BLaER1 (cell line): ENCODE measurements around the gene GLIS1.

Experiments
- H3K27ac ChIP-seq: shearing (Covaris generic); formaldehyde crosslinking; 2 replicates; pipeline ENCODE4 v1.8.1; 2022
- H3K27me3 ChIP-seq: shearing (Covaris generic); formaldehyde crosslinking; 2 replicates; pipeline ENCODE4 v1.8.1; 2022
- H3K36me3 ChIP-seq: shearing (Covaris generic); formaldehyde crosslinking; 2 replicates; pipeline ENCODE4 v1.8.1; 2022
- H3K4me1 ChIP-seq: shearing (Covaris generic); formaldehyde crosslinking; 2 replicates; pipeline ENCODE4 v1.8.1; 2022
- H3K4me2 ChIP-seq: shearing (Covaris generic); formaldehyde crosslinking; 2 replicates; pipeline ENCODE4 v1.8.1; 2022
- H3K4me3 ChIP-seq: shearing (Covaris generic); formaldehyde crosslinking; 2 replicates; pipeline ENCODE4 v1.8.1; 2022
- H3K9ac ChIP-seq: shearing (Covaris generic); formaldehyde crosslinking; 2 replicates; pipeline ENCODE4 v1.8.1; 2022
- H3K9me3 ChIP-seq: shearing (Covaris generic); formaldehyde crosslinking; 2 replicates; pipeline ENCODE4 v1.8.1; 2022
- H4K20me1 ChIP-seq: shearing (Covaris generic); formaldehyde crosslinking; 2 replicates; pipeline ENCODE4 v1.8.1; 2022
- Cebpa-rat ChIP-seq: shearing (Covaris generic); IDR thresholded peaks from 2 replicates; pipeline ENCODE4 v1.8.1; 2022

The GLIS1 gene

GRCh38 chr1:53510215-53510614, 228.7 kb downstream of the GLIS1 start:
- H3K27me3 ChIP-seq = no peaks in the 10 kb centered on the region
- H3K4me2 ChIP-seq = no peak overlapping the region
- H4K20me1 ChIP-seq = no peaks in the 10 kb centered on the region
- no peaks in the 10 kb centered on the region for H3K9me3 ChIP-seq
- H3K27ac ChIP-seq = no peak overlapping the region
- no peak overlapping the region for H3K9ac ChIP-seq
- TF ChIP-seq Cebpa-rat = no peak
- no peaks in the 10 kb centered on the region for H3K36me3 ChIP-seq
- H3K4me1 ChIP-seq = peaks cover 35% of the 10 kb centered on the region
- H3K4me3 ChIP-seq = no peak overlapping the region

DNA sequence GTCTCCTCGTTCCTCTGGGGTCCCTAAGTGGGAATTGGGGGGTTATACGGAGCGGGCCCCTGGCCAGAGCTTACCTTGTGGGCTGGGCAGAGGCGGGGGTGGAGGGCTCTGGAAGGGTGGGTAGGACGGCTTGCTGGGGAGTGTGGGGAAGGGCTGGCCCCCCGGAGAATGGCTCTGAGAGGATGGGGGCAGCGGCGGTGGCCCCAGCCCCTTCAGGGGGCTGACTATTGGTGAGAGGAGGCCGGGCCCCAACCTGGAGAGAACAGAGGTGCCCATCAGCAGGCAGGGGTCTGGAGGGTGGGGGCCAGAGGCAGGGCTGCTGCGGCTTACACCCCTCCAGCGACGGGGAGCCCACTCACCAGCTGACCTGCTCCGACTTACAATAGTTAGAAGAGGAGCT, 229.2 kb downstream of the GLIS1 start:
- TF ChIP-seq Cebpa-rat = no peak
- H3K4me2 ChIP-seq = no peak overlapping the region
- H3K27ac ChIP-seq = no peak overlapping the region
- H3K4me3 ChIP-seq = no peak overlapping the region
- H3K9me3 ChIP-seq = no peaks in the 10 kb centered on the region
- H3K27me3 ChIP-seq = no peaks in the 10 kb centered on the region
- no peak overlapping the region for H3K9ac ChIP-seq
- H4K20me1 ChIP-seq = no peaks in the 10 kb centered on the region
- peaks cover 35% of the 10 kb centered on the region for H3K4me1 ChIP-seq
- H3K36me3 ChIP-seq = no peaks in the 10 kb centered on the region

DNA sequence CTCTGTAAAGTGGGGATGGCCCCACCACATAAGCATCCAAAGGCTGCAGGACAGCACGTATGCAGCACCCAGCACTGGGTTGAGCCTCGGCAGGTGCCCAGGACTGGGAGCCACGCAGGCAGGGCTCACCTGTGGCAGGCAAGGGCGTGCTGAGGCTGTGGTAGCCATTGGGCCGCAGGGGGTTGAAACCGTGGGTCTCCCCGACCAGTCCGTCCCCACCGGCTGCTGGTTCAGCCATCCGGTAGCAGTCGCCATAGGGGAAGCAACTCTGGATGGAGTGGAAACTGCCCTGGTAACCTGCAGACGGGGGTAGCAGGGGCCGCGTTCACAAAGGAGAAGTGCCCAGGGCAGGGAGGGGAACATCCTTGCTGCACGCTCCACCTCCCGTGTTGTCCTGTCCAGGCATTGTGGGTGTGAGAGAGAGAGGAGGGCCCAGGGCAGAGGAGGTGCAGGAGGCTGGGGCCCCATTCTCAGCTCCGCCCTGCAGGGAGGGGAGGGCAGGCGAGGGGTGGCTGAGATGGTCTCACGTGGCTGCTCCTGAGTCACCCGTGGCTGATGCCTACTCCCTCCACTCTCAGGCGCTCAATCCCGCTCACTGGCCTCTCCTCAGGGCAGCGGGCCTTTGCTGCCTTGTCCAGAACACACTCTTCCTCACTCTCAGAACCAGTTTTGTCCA, 229.8 kb downstream of the GLIS1 start:
- H3K27me3 ChIP-seq = no peaks in the 10 kb centered on the region
- no peak overlapping the region for H3K9ac ChIP-seq
- peaks cover 35% of the 10 kb centered on the region for H3K4me1 ChIP-seq
- H4K20me1 ChIP-seq = no peaks in the 10 kb centered on the region
- H3K4me2 ChIP-seq = peak overlapping the region; percentile 24; the same call in 1 of the 2 replicates
- H3K27ac ChIP-seq = no peak overlapping the region
- no peaks in the 10 kb centered on the region for H3K36me3 ChIP-seq
- H3K9me3 ChIP-seq = no peaks in the 10 kb centered on the region
- no peak overlapping the region for H3K4me3 ChIP-seq
- TF ChIP-seq Cebpa-rat = no peak

- Histone ChIP-seq H3K4me1 (peaks cover 34% of the 10 kb centered on the region), H3K27me3 (no peaks in the 10 kb centered on the region), H3K36me3 (no peaks in the 10 kb centered on the region), H3K9me3 (no peaks in the 10 kb centered on the region), H3K4me3 (no peak overlapping the region), H4K20me1 (no peaks in the 10 kb centered on the region), H3K9ac (no peak overlapping the region), H3K27ac (no peak overlapping the region), H3K4me2 (no peak overlapping the region)
- no peak for TF ChIP-seq Cebpa-rat
These were observed 230.6 kb downstream of the GLIS1 start for GRCh38 chr1:53508056-53508990.

DNA sequence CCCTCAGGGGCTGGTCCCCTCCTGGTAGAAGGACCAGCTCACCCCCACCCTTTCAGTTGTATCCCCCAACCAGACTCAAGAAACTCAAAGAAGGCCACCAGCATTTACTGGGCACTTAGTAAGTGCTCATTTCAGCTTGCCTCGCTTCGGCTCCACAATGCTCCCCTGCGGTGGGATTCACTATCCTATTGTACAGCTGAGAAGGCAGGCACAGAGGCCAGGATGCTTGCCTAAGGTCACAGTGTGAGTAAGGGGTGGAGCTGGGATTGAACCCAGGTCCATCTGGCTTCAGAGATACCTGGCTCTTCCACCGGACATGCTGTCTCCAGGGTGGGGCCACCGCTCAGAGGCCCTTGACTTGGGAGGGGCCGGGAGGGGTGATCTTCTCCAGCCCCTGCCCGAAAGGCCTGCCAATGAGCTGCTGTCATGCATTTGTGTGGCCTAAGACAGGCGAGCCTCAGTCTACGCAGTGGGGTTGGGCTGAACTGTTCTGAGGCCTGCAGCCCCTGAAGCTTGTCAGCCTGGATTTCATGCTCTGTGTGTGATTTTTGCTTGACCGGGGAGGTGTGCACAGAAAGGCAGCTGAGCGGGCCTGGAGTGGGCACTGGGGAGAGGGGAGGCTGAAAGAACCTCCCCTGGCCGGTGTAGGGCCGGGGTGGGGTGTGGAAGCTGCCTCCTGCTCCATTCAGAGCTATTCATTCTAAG, 231.7 kb downstream of the GLIS1 start:
- Histone ChIP-seq H3K27ac (no peak overlapping the region), H4K20me1 (no peaks in the 10 kb centered on the region), H3K9ac (no peak overlapping the region)

GRCh38 chr1:53506355-53507050, 232.5 kb downstream of the GLIS1 start:
- peaks cover 17% of the 10 kb centered on the region for H3K4me1 ChIP-seq
- H3K9me3 ChIP-seq = no peaks in the 10 kb centered on the region
- H3K4me2 ChIP-seq = no peak overlapping the region
- no peaks in the 10 kb centered on the region for H3K36me3 ChIP-seq
- H3K9ac ChIP-seq = no peak overlapping the region
- no peaks in the 10 kb centered on the region for H4K20me1 ChIP-seq
- H3K27me3 ChIP-seq = no peaks in the 10 kb centered on the region
- TF ChIP-seq Cebpa-rat = no peak
- H3K4me3 ChIP-seq = no peak overlapping the region
- no peak overlapping the region for H3K27ac ChIP-seq

More for the DNA sequence above, 231.7 kb downstream of the GLIS1 start:
- no peaks in the 10 kb centered on the region for H3K9me3 ChIP-seq
- no peak for TF ChIP-seq Cebpa-rat
- H3K27me3 ChIP-seq = no peaks in the 10 kb centered on the region
- H3K36me3 ChIP-seq = no peaks in the 10 kb centered on the region
- peaks cover 23% of the 10 kb centered on the region for H3K4me1 ChIP-seq
- no peak overlapping the region for H3K4me3 ChIP-seq
- H3K4me2 ChIP-seq = no peak overlapping the region

- no peak overlapping the region for H3K27ac ChIP-seq
- no peaks in the 10 kb centered on the region for H4K20me1 ChIP-seq
- TF ChIP-seq Cebpa-rat = no peak
- H3K27me3 ChIP-seq = no peaks in the 10 kb centered on the region
- no peaks in the 10 kb centered on the region for H3K9me3 ChIP-seq
- H3K4me1 ChIP-seq = peaks cover 17% of the 10 kb centered on the region
- no peak overlapping the region for H3K4me3 ChIP-seq
- no peaks in the 10 kb centered on the region for H3K36me3 ChIP-seq
- H3K4me2 ChIP-seq = no peak overlapping the region
- H3K9ac ChIP-seq = no peak overlapping the region
These were observed 233.1 kb downstream of the GLIS1 start for GRCh38 chr1:53505891-53506290.

GRCh38 chr1:53505401-53505800, 233.6 kb downstream of the GLIS1 start:
- Histone ChIP-seq H3K27ac (no peak overlapping the region), H3K4me2 (no peak overlapping the region), H3K4me3 (no peak overlapping the region), H3K36me3 (no peaks in the 10 kb centered on the region), H3K27me3 (no peaks in the 10 kb centered on the region), H4K20me1 (no peaks in the 10 kb centered on the region), H3K4me1 (peaks cover 20% of the 10 kb centered on the region), H3K9me3 (no peaks in the 10 kb centered on the region), H3K9ac (no peak overlapping the region)
- TF ChIP-seq Cebpa-rat = no peak

DNA sequence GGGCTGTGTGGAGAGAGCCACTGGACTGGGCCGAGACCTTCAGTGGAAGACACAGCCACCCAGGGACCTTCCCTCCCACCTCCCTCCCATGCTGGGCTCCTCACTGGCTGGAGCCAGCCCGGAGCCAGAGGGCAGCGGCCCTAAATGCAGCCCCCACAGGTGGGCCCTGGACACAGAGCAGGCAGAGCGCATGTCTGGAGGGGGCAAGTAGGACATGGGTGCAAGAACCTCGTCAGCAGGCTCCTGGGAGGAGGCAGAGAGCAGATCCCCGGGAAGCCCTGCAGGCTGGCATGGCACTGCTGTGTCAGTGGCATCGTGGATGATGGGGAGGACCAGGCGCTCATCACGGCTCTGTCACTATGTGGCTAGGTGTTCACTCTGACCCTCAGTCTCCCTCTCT, 234.1 kb downstream of the GLIS1 start:
- H3K4me3 ChIP-seq = no peak overlapping the region
- no peaks in the 10 kb centered on the region for H3K9me3 ChIP-seq

More for the DNA sequence above, 234.1 kb downstream of the GLIS1 start:
- Histone ChIP-seq H3K27me3 (no peaks in the 10 kb centered on the region), H3K27ac (no peak overlapping the region), H3K4me2 (no peak overlapping the region), H3K9ac (no peak overlapping the region), H3K4me1 (peaks cover 25% of the 10 kb centered on the region), H4K20me1 (no peaks in the 10 kb centered on the region), H3K36me3 (no peaks in the 10 kb centered on the region)
- TF ChIP-seq Cebpa-rat = no peak
